HepG2 (cell line): Measurements from ENCODE around the gene CENATAC. TPM values are rescaled to one million over a fixed set of nuclear protein-coding genes. Genes with fewer than 3 reads are reported as not detected.

Experiments used
- HNRNPH1 ChIP-seq: fragments of 200-400 bp; formaldehyde crosslinking; optimal IDR thresholded peaks from 2 replicates; pipeline ENCODE3; 2017; ENCODE audit warnings: mild to moderate bottlenecking, low read depth, low read length
- ZNF256 ChIP-seq: sonication (generic); formaldehyde crosslinking; conservative IDR thresholded peaks from 2 replicates; pipeline ENCODE4 v1.4.0; 2020; ENCODE audit warnings: missing genetic modification reagents
- polyA plus RNA-seq, 8 experiments: library from polyadenylated mRNA; depleted of rRNA in 3 of 8; stranded (reverse) in 7 of 8; unstranded in 1 of 8; fragments of >200 nt; fragmentation: Illumina TruSeq in 4 of 8; extraction: Trizol in 4 of 8; gene quantifications; 2 replicates each; pipeline versions ENCODE4 v1.2.1 to v1.2.3, GENCODE V29; 2011 to 2016; ENCODE audit warnings: low read depth in 4 of 8, missing spikeins in 1 of 8, mixed read lengths in 1 of 8; ENCODE audit not compliant: insufficient read depth in 1 of 8
- total RNA-seq, 5 experiments: library from RNA; depleted of rRNA; stranded (reverse); fragments of >200 nt; fragmentation: Illumina TruSeq; extraction: Trizol; gene quantifications; 2 replicates each; pipeline ENCODE4 v1.2.3, GENCODE V29; 2016; ENCODE audit warnings: low read depth in 1 of 5
- TF ChIP-seq, protein P1 (sequence below): sonication (generic); formaldehyde crosslinking; IDR thresholded peaks from 2 replicates; pipeline ENCODE4 v1.5.0; 2020; ENCODE audit warnings: mild to moderate bottlenecking, missing genetic modification reagents, borderline replicate concordance
- TF ChIP-seq, protein P2 (sequence below): sonication (generic); formaldehyde crosslinking; IDR thresholded peaks from 2 replicates; pipeline ENCODE4 v1.9.0; 2021; ENCODE audit warnings: missing genetic modification reagents, borderline replicate concordance
- TF ChIP-seq, protein P3 (sequence below): sonication (generic); formaldehyde crosslinking; IDR thresholded peaks from 2 replicates; pipeline ENCODE4 v1.4.0; 2020; ENCODE audit warnings: mild to moderate bottlenecking, low read depth, missing genetic modification reagents
- TF ChIP-seq, protein P4 (sequence below): sonication (generic); formaldehyde crosslinking; IDR thresholded peaks from 2 replicates; pipeline ENCODE4 v1.4.0; 2020; ENCODE audit warnings: mild to moderate bottlenecking, missing genetic modification reagents, borderline replicate concordance
- TF ChIP-seq, protein P5 (sequence below): sonication (generic); formaldehyde crosslinking; IDR thresholded peaks from 2 replicates; pipeline ENCODE4 v1.8.0; 2022; ENCODE audit warnings: missing genetic modification reagents, mild to moderate bottlenecking, moderate library complexity, borderline replicate concordance
- TF ChIP-seq, protein P6 (sequence below): sonication (generic); formaldehyde crosslinking; IDR thresholded peaks from 2 replicates; pipeline ENCODE4 v1.8.1; 2022; ENCODE audit warnings: mild to moderate bottlenecking, missing genetic modification reagents

Gene CENATAC
- total and polyA plus RNA-seq, 2 of the 13 experiments (the other 11 are each of a cell fraction or from before 2014, with no cell fraction given): 21.7 to 25.0 TPM

DNA sequence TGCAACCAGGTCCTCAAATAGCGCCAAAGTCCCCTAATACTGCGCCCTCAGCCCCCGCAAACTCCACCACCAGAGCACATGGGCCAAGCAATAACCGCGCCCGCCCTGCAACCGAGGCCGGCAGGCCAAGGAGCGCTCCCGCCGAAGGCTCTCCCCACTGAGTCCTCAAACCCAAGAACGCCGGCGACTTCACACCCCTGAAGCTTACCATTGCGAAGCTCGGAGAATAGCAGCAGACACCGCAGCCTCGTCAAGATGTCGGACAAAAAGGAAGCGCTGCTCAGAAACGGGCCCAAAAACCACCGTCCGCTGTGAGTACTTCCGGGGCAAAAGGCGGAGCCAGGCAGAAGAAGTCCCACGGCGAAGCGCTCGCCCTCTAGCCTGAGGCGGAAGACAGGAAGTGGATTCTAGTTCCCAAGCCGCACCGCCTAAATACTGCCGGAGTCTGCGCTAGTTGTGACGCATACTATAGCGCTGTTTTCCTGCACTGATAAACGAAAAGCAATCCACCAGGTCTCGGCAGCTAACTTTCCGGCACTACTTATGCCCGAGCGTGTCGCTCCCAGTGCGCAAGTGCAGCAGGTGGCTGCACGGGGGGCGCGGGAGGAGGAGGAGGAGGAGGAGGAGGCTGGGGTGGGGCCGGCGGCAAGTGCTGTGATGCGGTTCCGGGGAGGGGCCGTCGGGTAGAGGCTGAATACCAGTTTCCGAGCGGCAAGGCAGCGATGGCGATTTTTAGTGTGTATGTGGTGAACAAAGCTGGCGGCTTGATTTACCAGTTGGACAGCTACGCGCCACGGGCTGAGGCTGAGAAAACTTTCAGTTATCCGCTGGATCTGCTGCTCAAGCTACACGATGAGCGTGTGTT, 20.4 kb downstream of the CENATAC start, which contains the start of the genes RPS25 and TRAPPC4 (continued):
- TF ChIP-seq, protein P1, sequence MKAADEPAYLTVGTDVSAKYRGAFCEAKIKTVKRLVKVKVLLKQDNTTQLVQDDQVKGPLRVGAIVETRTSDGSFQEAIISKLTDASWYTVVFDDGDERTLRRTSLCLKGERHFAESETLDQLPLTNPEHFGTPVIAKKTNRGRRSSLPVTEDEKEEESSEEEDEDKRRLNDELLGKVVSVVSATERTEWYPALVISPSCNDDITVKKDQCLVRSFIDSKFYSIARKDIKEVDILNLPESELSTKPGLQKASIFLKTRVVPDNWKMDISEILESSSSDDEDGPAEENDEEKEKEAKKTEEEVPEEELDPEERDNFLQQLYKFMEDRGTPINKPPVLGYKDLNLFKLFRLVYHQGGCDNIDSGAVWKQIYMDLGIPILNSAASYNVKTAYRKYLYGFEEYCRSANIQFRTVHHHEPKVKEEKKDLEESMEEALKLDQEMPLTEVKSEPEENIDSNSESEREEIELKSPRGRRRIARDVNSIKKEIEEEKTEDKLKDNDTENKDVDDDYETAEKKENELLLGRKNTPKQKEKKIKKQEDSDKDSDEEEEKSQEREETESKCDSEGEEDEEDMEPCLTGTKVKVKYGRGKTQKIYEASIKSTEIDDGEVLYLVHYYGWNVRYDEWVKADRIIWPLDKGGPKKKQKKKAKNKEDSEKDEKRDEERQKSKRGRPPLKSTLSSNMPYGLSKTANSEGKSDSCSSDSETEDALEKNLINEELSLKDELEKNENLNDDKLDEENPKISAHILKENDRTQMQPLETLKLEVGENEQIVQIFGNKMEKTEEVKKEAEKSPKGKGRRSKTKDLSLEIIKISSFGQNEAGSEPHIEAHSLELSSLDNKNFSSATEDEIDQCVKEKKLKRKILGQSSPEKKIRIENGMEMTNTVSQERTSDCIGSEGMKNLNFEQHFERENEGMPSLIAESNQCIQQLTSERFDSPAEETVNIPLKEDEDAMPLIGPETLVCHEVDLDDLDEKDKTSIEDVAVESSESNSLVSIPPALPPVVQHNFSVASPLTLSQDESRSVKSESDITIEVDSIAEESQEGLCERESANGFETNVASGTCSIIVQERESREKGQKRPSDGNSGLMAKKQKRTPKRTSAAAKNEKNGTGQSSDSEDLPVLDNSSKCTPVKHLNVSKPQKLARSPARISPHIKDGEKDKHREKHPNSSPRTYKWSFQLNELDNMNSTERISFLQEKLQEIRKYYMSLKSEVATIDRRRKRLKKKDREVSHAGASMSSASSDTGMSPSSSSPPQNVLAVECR (CRISPR knock-in tag): peak; percentile 89
- TF ChIP-seq, protein P2, sequence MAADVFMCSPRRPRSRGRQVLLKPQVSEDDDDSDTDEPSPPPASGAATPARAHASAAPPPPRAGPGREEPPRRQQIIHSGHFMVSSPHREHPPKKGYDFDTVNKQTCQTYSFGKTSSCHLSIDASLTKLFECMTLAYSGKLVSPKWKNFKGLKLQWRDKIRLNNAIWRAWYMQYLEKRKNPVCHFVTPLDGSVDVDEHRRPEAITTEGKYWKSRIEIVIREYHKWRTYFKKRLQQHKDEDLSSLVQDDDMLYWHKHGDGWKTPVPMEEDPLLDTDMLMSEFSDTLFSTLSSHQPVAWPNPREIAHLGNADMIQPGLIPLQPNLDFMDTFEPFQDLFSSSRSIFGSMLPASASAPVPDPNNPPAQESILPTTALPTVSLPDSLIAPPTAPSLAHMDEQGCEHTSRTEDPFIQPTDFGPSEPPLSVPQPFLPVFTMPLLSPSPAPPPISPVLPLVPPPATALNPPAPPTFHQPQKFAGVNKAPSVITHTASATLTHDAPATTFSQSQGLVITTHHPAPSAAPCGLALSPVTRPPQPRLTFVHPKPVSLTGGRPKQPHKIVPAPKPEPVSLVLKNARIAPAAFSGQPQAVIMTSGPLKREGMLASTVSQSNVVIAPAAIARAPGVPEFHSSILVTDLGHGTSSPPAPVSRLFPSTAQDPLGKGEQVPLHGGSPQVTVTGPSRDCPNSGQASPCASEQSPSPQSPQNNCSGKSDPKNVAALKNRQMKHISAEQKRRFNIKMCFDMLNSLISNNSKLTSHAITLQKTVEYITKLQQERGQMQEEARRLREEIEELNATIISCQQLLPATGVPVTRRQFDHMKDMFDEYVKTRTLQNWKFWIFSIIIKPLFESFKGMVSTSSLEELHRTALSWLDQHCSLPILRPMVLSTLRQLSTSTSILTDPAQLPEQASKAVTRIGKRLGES (CRISPR knock-in tag): no peak
- TF ChIP-seq, protein P3, sequence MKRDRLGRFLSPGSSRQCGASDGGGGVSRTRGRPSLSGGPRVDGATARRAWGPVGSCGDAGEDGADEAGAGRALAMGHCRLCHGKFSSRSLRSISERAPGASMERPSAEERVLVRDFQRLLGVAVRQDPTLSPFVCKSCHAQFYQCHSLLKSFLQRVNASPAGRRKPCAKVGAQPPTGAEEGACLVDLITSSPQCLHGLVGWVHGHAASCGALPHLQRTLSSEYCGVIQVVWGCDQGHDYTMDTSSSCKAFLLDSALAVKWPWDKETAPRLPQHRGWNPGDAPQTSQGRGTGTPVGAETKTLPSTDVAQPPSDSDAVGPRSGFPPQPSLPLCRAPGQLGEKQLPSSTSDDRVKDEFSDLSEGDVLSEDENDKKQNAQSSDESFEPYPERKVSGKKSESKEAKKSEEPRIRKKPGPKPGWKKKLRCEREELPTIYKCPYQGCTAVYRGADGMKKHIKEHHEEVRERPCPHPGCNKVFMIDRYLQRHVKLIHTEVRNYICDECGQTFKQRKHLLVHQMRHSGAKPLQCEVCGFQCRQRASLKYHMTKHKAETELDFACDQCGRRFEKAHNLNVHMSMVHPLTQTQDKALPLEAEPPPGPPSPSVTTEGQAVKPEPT (CRISPR knock-in tag): no peak
- TF ChIP-seq HNRNPH1 (no peak), ZNF256 (0 out of 2 replicates have a peak, but pooled peaks have one; percentile 28)
- TF ChIP-seq, protein P4, sequence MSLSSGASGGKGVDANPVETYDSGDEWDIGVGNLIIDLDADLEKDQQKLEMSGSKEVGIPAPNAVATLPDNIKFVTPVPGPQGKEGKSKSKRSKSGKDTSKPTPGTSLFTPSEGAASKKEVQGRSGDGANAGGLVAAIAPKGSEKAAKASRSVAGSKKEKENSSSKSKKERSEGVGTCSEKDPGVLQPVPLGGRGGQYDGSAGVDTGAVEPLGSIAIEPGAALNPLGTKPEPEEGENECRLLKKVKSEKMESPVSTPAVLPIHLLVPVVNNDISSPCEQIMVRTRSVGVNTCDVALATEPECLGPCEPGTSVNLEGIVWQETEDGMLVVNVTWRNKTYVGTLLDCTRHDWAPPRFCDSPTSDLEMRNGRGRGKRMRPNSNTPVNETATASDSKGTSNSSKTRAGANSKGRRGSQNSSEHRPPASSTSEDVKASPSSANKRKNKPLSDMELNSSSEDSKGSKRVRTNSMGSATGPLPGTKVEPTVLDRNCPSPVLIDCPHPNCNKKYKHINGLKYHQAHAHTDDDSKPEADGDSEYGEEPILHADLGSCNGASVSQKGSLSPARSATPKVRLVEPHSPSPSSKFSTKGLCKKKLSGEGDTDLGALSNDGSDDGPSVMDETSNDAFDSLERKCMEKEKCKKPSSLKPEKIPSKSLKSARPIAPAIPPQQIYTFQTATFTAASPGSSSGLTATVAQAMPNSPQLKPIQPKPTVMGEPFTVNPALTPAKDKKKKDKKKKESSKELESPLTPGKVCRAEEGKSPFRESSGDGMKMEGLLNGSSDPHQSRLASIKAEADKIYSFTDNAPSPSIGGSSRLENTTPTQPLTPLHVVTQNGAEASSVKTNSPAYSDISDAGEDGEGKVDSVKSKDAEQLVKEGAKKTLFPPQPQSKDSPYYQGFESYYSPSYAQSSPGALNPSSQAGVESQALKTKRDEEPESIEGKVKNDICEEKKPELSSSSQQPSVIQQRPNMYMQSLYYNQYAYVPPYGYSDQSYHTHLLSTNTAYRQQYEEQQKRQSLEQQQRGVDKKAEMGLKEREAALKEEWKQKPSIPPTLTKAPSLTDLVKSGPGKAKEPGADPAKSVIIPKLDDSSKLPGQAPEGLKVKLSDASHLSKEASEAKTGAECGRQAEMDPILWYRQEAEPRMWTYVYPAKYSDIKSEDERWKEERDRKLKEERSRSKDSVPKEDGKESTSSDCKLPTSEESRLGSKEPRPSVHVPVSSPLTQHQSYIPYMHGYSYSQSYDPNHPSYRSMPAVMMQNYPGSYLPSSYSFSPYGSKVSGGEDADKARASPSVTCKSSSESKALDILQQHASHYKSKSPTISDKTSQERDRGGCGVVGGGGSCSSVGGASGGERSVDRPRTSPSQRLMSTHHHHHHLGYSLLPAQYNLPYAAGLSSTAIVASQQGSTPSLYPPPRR (CRISPR knock-in tag): no peak
- TF ChIP-seq, protein P5, sequence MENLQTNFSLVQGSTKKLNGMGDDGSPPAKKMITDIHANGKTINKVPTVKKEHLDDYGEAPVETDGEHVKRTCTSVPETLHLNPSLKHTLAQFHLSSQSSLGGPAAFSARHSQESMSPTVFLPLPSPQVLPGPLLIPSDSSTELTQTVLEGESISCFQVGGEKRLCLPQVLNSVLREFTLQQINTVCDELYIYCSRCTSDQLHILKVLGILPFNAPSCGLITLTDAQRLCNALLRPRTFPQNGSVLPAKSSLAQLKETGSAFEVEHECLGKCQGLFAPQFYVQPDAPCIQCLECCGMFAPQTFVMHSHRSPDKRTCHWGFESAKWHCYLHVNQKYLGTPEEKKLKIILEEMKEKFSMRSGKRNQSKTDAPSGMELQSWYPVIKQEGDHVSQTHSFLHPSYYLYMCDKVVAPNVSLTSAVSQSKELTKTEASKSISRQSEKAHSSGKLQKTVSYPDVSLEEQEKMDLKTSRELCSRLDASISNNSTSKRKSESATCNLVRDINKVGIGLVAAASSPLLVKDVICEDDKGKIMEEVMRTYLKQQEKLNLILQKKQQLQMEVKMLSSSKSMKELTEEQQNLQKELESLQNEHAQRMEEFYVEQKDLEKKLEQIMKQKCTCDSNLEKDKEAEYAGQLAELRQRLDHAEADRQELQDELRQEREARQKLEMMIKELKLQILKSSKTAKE: peak; percentile 50; the same call in 1 of the 2 replicates
- TF ChIP-seq, protein P6, sequence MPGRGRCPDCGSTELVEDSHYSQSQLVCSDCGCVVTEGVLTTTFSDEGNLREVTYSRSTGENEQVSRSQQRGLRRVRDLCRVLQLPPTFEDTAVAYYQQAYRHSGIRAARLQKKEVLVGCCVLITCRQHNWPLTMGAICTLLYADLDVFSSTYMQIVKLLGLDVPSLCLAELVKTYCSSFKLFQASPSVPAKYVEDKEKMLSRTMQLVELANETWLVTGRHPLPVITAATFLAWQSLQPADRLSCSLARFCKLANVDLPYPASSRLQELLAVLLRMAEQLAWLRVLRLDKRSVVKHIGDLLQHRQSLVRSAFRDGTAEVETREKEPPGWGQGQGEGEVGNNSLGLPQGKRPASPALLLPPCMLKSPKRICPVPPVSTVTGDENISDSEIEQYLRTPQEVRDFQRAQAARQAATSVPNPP (CRISPR knock-in tag): no peak
